HG03095 (cell line): ENCODE results near the gene POPDC3.
"Not testable (repeated sequence)": the region's sequence is repeated elsewhere in the genome, so short reads cannot be mapped to it uniquely, and the experiment has no call there.

ENCODE experiments used
- ATAC-seq: cut with Tn5 transposase; IDR thresholded peaks from one replicate; pipeline ENCODE4 v1.9.1; 2021; ENCODE audit warnings: moderate library complexity; ENCODE audit not compliant: unreplicated experiment

POPDC3 gene

DNA sequence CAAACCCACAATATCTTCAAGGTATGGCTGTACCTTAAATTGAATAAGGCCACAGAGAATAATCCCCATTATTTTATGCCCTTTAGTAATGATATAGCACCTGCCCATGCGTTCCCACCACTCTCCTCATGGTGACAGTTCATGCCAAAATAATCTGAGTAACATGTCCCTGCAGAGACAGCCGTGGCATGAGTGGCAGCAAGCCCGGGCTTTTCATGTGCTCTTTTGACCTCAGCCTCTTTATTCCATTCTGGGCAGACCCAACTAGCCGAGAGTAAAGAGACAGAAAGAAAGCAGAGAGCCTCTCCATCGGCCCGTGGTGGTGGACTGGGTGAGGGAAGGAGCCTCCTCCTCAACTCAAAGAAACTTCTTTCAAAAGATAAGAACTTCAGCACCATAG, 19.9 kb upstream of the POPDC3 start:
- no peak for ATAC-seq

DNA sequence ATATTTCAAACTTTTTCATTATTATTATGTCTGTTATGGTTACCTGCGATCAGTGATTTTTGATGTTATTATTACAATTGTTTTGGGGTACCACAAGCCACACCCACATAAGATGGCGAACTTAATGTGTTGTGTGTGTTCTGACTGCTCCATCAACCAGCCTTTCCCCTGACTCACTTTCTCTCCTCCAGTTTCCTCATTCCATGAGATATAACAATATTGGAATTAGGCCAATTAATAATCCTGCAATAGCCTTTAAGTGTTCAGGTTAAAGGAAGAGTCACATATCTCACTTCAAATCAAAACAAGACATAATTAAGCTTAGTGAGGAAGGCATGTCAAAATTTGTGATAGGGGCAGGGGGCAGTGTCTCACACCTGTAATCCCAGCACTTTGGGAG, 16.3 kb upstream of the POPDC3 start:
- no peak for ATAC-seq

DNA sequence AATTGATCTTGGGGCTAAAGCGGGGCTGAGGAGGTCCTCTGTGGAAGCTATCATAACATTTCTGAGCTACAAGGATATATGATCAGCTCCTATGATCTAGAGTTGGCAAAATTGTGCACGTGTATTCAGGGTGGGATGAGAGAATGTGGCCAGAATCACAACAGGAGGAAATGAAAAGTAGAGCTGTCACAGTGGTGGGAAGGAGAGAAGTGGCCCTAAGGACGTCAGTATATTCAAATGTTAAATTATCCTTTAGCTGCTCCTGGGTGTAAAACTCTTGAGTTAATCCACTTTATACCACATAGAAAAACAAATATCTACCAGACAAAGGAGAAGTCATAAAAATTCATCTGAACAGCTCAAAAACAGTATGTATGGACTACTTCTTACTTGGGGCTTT, 14.8 kb upstream of the POPDC3 start:
- no peak for ATAC-seq

- no peak for ATAC-seq
Measured at GRCh38 chr6:105194106-105194505, 14.3 kb upstream of the POPDC3 start.

- ATAC-seq = no peak
Measured at GRCh38 chr6:105193647-105194046, 13.8 kb upstream of the POPDC3 start.

- no peak for ATAC-seq
Measured at GRCh38 chr6:105192707-105193465, 13.1 kb upstream of the POPDC3 start.

GRCh38 chr6:105191351-105191750, 11.5 kb upstream of the POPDC3 start:
- no peak for ATAC-seq

- no peak for ATAC-seq
Measured at GRCh38 chr6:105189026-105189820, 9.4 kb upstream of the POPDC3 start.

GRCh38 chr6:105188251-105188650, 8.4 kb upstream of the POPDC3 start:
- no peak for ATAC-seq

DNA sequence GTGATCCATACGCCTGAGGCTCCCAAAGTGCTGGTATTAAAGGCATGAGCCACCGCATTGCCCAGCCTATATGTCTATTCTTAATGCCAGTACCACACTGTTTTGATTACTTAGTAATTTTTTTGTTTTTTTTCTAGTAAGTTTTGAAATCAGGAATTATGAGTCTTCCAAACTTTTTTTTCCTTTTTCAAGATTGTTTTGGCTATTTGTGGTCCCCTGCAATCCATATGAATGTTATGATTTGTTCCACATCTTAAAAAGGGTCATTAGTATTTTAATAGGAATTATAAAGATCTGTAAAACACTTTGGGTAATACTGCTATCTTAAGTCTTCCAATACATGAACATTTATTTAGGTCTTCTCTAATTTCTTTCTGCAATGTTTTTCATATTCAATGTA, 6.8 kb upstream of the POPDC3 start:
- ATAC-seq = no peak

- ATAC-seq = no peak
Measured at GRCh38 chr6:105184921-105185320, 5.1 kb upstream of the POPDC3 start.

GRCh38 chr6:105181981-105182515, 2.2 kb upstream of the POPDC3 start:
- ATAC-seq = no peak

- ATAC-seq = no peak
Measured at GRCh38 chr6:105178636-105179035, 1.2 kb downstream of the POPDC3 start.

DNA sequence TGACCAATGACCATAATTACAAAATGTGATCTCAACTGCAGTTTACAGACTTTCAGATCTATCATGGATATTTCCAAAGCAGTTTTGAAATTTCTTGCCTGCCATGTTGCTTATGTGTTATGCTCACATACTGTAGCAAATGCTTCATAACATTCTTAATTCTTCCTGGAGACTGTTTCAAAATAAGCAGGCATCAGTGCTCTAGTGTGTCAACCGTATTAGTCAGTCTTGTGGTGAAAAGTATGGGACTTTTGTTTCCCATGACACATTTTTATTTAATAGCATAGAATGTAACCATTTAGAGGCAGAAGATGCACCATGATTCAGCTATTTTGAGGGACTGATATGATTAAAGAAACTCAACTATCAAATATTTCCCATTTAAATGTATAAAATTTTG, 1.7 kb downstream of the POPDC3 start:
- no peak for ATAC-seq

- no peak for ATAC-seq
Measured at GRCh38 chr6:105177556-105177955, 2.3 kb downstream of the POPDC3 start.

DNA sequence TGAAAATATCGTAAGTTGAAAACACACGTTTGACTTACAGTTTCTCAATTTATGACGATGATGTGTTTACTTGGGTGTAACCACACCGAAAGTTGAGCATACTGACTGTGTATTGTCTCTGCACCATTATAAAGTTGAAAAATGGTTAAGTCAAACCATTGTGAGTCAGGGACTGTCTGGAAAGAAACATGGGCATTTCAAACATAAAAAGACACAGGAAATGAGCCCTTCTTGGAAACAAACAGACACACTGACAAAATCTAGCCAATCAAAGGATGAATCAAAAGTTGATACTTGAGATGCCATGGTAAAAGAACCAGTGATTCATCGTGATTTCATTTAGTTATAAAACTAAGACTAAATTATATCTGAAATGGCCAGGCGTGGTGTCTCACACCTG, 5.3 kb downstream of the POPDC3 start:
- no peak for ATAC-seq

DNA sequence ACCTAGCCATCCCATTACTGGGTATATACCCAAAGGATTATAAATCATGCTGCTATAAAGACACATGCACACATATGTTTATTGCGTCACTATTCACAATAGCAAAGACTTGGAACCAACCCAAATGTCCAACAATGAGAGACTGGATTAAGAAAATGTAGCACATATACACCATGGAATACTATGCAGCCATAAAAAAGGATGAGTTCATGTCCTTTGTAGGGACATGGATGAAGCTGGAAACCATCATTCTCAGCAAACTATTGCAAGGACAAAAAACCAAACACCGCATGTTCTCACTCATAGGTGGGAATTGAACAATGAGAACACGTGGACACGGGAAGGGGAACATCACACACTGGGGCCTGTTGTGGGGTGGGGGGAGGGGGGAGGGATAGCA, 7.3 kb downstream of the POPDC3 start:
- ATAC-seq = not testable (repeated sequence)

- no peak for ATAC-seq
Measured at GRCh38 chr6:105170059-105170458, 9.8 kb downstream of the POPDC3 start.

DNA sequence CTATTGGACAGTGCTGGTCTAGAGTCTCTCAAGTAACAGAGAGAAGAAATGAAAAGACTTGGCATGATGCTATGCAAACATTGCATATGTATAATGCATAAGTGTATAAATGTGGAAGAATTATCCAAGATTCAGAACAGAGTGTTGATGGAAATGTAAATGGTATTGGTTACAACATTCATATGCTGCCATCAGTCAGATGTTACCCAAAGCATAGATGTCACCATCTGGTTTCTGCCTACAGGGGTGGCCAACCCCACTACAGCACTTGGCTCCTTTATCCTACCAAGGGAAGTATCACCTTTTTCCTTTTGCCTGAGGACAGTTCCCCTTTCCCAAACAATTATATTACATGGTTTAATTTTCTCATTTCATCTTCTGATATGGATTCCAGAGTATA, 11.9 kb downstream of the POPDC3 start:
- ATAC-seq = no peak

GRCh38 chr6:105164418-105164817, 15.4 kb downstream of the POPDC3 start:
- no peak for ATAC-seq

GRCh38 chr6:105163183-105163582, 16.6 kb downstream of the POPDC3 start:
- ATAC-seq = no peak

DNA sequence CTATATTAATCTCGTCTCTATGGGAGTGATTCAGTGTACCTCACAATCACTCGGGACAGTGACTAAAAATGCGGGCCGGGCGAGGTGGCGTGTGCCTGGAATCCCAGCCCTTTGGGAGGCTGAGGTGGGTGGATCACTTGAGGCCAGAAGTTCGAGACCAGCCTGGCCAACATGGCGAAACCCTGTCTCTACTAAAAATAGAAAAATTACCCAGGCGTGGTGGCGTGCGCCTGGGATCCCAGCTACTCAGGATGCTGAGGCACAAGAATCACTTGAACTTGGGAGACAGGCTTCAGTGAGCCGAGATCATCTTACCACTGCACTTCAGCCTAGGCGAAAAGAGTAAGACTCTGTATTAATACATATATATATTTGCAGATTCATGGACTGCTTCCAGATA, 17.4 kb downstream of the POPDC3 start:
- ATAC-seq = no peak
